Measurements from ENCODE around the gene PERCC1. TPM values are rescaled to one million over a fixed set of nuclear protein-coding genes. Genes with fewer than 3 reads are reported as not detected.

PERCC1 gene
- total RNA-seq, 1 donor from 2014 or later: not detected

DNA sequence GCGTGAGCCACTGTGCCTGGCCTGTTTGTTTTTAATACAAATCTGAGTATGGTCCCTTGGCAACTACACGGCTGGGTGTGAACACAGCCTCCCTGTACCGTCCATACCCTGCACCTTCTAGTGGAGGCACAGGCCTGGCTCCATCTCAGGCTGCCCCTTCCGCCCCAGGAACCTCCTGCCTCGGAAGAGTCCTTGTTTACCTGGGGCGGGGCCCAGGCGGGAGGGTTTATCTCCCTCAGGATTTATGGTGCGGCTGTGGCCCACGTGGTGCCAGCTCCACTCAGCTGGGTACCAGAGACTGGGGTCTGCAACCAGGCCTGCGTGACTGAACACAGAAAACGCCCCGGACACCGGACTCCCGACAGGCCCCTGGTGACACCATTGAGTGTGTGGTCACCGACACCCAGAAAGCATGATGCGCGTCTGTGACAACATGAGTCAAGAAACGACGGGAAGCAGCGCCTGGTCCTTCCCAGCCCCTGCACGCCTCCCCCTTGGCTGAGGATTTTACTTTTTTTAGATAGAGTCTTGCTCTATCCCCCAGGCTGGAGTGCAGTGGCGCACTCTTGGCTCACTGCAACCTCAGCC, 35.3 kb upstream of the PERCC1 start:
- DNase-seq (ENCODE audit: low read depth): no peak
- TF ChIP-seq, protein P1, sequence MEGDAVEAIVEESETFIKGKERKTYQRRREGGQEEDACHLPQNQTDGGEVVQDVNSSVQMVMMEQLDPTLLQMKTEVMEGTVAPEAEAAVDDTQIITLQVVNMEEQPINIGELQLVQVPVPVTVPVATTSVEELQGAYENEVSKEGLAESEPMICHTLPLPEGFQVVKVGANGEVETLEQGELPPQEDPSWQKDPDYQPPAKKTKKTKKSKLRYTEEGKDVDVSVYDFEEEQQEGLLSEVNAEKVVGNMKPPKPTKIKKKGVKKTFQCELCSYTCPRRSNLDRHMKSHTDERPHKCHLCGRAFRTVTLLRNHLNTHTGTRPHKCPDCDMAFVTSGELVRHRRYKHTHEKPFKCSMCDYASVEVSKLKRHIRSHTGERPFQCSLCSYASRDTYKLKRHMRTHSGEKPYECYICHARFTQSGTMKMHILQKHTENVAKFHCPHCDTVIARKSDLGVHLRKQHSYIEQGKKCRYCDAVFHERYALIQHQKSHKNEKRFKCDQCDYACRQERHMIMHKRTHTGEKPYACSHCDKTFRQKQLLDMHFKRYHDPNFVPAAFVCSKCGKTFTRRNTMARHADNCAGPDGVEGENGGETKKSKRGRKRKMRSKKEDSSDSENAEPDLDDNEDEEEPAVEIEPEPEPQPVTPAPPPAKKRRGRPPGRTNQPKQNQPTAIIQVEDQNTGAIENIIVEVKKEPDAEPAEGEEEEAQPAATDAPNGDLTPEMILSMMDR (IDR thresholded peaks at IDR 0.05; ENCODE audit: insufficient read depth, low read length, poor library complexity, severe bottlenecking): no peak
- Histone ChIP-seq H3K27me3 (ENCODE audit: control insufficient read depth, insufficient read depth, low read length) (no peaks in the 10 kb centered on the region), H3K4me3 (ENCODE audit: low read depth, low read length) (no peak overlapping the region), H3K36me3 (ENCODE audit: control insufficient read depth, insufficient read depth, low read length) (no peaks in the 10 kb centered on the region)

DNA sequence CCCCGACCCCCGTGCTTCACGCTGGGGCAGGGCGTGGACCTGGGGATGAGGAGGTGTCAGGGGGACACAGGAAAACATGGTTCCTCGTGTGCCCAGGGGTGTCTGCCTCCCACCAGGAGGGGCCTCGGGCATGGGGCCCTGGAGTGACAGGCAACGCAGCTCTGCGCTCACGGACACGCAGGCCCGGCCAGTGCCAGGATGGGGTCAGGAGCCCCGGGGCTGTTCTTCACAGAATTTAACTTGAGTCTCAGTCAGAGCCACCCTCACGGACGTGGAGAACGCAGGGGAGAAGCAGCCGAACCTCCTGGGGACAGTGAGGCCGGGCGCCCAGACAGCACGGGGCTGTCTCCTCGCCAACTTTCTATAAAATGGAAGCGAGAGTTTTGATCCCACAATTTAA, 33.1 kb upstream of the PERCC1 start:
- Histone ChIP-seq H3K4me3 (ENCODE audit: low read depth, low read length) (no peak overlapping the region), H3K27me3 (ENCODE audit: control insufficient read depth, insufficient read depth, low read length) (no peaks in the 10 kb centered on the region), H3K36me3 (ENCODE audit: control insufficient read depth, insufficient read depth, low read length) (no peaks in the 10 kb centered on the region)
- TF ChIP-seq, protein P1 (IDR thresholded peaks at IDR 0.05; ENCODE audit: insufficient read depth, low read length, poor library complexity, severe bottlenecking): no peak
- DNase-seq (ENCODE audit: low read depth): no peak

DNA sequence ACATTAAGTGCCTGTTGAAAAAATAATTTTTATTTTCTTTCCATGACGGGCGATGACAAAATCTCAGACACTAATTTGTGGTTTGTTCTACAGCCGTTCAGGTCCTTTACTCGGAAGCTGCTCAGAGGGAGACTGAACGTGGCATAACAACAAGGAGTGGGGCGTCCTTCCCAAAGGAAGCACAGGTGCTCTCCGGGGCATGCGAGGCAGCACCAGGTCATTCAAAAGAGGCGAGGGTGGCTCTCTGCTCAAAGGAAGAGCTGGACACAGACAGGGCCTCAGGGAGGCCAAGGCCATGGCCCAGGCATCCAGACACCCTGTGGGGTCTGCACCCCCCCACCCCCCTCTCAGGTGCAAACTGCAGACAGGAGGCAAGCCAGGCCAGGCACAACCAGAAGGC, 32.5 kb upstream of the PERCC1 start:
- Histone ChIP-seq H3K27me3 (ENCODE audit: control insufficient read depth, insufficient read depth, low read length) (no peaks in the 10 kb centered on the region), H3K4me3 (ENCODE audit: low read depth, low read length) (no peak overlapping the region), H3K36me3 (ENCODE audit: control insufficient read depth, insufficient read depth, low read length) (no peaks in the 10 kb centered on the region)
- TF ChIP-seq, protein P1 (IDR thresholded peaks at IDR 0.05; ENCODE audit: insufficient read depth, low read length, poor library complexity, severe bottlenecking): no peak
- no peak for DNase-seq (ENCODE audit: low read depth)

DNA sequence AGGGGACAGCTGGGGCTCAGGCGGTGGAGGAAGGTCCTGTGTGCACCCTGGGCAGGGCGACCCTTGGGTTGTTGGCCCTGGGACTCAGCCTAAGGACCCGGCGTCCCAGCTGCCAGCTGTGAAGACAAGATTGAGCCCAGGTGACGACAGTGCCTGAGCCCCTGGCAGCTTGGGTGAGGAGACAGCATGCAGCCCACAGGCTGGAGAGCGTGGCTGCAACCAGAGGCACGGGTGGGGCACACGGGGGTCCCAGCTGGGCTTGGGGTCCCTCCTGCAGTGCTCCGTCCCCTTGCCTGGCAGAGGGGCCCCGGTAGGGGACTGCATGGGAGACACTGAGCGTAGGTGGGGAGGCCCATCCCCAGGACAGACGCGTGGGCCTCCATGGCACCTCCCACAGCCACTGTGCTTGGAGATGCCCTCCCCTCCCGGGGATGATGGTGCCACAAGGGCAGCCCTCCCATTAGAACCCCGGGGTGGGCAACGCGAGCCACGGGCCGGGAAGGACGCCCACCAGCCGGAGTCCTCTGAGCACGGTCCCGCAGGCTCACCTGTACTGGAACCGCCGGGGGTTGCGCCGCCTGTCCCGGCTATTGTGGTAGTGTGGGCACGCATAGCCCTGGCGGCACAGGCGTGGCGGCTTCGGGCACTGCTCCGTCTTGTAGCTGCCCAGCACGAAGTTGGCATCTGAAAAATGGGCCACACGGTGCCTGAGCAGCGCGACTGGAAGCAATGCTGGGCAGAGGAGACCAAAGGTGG, 31.9 kb upstream of the PERCC1 start:
- Histone ChIP-seq H3K4me3 (ENCODE audit: low read depth, low read length) (no peak overlapping the region), H3K36me3 (ENCODE audit: control insufficient read depth, insufficient read depth, low read length) (no peaks in the 10 kb centered on the region), H3K27me3 (ENCODE audit: control insufficient read depth, insufficient read depth, low read length) (no peaks in the 10 kb centered on the region)
- TF ChIP-seq, protein P1 (IDR thresholded peaks at IDR 0.05; ENCODE audit: insufficient read depth, low read length, poor library complexity, severe bottlenecking): no peak
- no peak for DNase-seq (ENCODE audit: low read depth)

DNA sequence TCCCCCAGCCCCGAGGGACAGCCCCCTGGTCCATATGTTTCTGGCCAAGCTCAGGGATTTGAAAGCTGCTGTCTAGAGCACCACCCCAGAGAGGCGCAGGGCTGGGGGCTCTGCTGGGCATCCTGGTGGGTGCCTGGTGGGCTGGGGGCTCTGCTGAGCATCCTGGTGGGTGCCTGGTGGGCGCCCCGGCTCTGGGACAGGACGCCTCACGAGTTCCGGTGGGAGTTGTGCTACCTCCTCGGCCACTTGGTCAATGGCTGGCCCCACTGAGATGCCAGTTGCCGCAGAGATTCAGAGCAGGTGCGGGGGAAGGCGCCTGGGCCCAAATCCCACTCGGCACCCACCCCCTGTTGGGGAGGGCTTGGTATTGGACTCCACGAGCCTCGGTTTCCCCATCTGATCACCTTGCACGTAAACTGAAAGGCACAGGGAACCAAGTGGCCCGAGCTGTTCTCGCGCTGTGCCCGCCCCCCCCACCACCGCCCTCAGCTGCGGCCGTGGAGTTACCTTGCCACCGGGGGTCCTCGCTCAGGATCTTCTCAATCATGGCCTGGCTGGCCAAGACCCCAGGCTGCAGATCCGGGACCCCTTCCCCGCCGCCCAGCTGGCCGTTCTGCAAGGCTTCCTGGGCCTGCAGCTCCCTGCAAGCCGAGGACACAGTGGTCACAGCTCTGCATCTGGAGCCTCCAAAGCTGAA, 29.7 kb upstream of the PERCC1 start:
- no peaks in the 10 kb centered on the region for H3K36me3 ChIP-seq (ENCODE audit: control insufficient read depth, insufficient read depth, low read length)
- H3K27me3 ChIP-seq (ENCODE audit: control insufficient read depth, insufficient read depth, low read length): no peaks in the 10 kb centered on the region
- no peak overlapping the region for H3K4me3 ChIP-seq (ENCODE audit: low read depth, low read length)
- TF ChIP-seq, protein P1 (IDR thresholded peaks at IDR 0.05; ENCODE audit: insufficient read depth, low read length, poor library complexity, severe bottlenecking): no peak
- DNase-seq (ENCODE audit: low read depth): no peak

Data from kidney epithelial cell (primary cell).